ENCODE measurements around the gene PLCH1. TPM values are rescaled to one million over a fixed set of nuclear protein-coding genes. Genes with fewer than 3 reads are reported as not detected.

The PLCH1 gene
- total and polyA plus RNA-seq, 2 experiments from 2014 or later: 2.7 to 6.2 TPM

GRCh38 chr3:155481591-155481990 lies 263.3 kb downstream of the PLCH1 start:
- Histone ChIP-seq H3K27me3 (no peaks in the 10 kb centered on the region), H3K4me3 (no peak overlapping the region), H3K9me3 (ENCODE audit: low read depth) (no peaks in the 10 kb centered on the region), H3K36me3 (no peaks in the 10 kb centered on the region), H3K27ac (no peak overlapping the region), H3K4me1 (ENCODE audit: low read depth) (no peaks in the 10 kb centered on the region)
- no peak for DNase-seq (ENCODE audit: low read depth in 1 of 2, low spot score in 1 of 2)
- TF ChIP-seq CTCF (IDR thresholded peaks at IDR 0.05; ENCODE audit: low read depth, low read length): no peak

GRCh38 chr3:155481089-155481488 lies 263.8 kb downstream of the PLCH1 start:
- H3K9me3 ChIP-seq (ENCODE audit: low read depth): no peaks in the 10 kb centered on the region
- H3K36me3 ChIP-seq: no peaks in the 10 kb centered on the region
- DNase-seq (ENCODE audit: low read depth in 1 of 2, low spot score in 1 of 2): no peak
- no peak for TF ChIP-seq CTCF (IDR thresholded peaks at IDR 0.05; ENCODE audit: low read depth, low read length)
- no peaks in the 10 kb centered on the region for H3K4me1 ChIP-seq (ENCODE audit: low read depth)
- H3K27ac ChIP-seq: no peak overlapping the region
- H3K27me3 ChIP-seq: no peaks in the 10 kb centered on the region
- no peak overlapping the region for H3K4me3 ChIP-seq

- Histone ChIP-seq H3K9me3 (ENCODE audit: low read depth) (no peaks in the 10 kb centered on the region), H3K4me1 (ENCODE audit: low read depth) (no peaks in the 10 kb centered on the region), H3K27me3 (no peaks in the 10 kb centered on the region), H3K36me3 (no peaks in the 10 kb centered on the region), H3K4me3 (no peak overlapping the region), H3K27ac (no peak overlapping the region)
- TF ChIP-seq CTCF (IDR thresholded peaks at IDR 0.05; ENCODE audit: low read depth, low read length): no peak
- no peak for DNase-seq (ENCODE audit: low read depth in 1 of 2, low spot score in 1 of 2)
Measured at GRCh38 chr3:155465664-155466063, 279.2 kb downstream of the PLCH1 start.

- H3K9me3 ChIP-seq (ENCODE audit: low read depth): no peaks in the 10 kb centered on the region
- DNase-seq (ENCODE audit: low read depth in 1 of 2, low spot score in 1 of 2): no peak
- no peaks in the 10 kb centered on the region for H3K36me3 ChIP-seq
- no peak for TF ChIP-seq CTCF (IDR thresholded peaks at IDR 0.05; ENCODE audit: low read depth, low read length)
- no peaks in the 10 kb centered on the region for H3K4me1 ChIP-seq (ENCODE audit: low read depth)
- H3K27ac ChIP-seq: no peak overlapping the region
- no peaks in the 10 kb centered on the region for H3K27me3 ChIP-seq
- no peak overlapping the region for H3K4me3 ChIP-seq
Measured at GRCh38 chr3:155462672-155463071, 282.2 kb downstream of the PLCH1 start.

- TF ChIP-seq CTCF (IDR thresholded peaks at IDR 0.05; ENCODE audit: low read depth, low read length): no peak
- DNase-seq (ENCODE audit: low read depth in 1 of 2, low spot score in 1 of 2): no peak
- Histone ChIP-seq H3K27ac (no peak overlapping the region), H3K36me3 (no peaks in the 10 kb centered on the region), H3K27me3 (no peaks in the 10 kb centered on the region), H3K9me3 (ENCODE audit: low read depth) (no peaks in the 10 kb centered on the region), H3K4me1 (ENCODE audit: low read depth) (no peaks in the 10 kb centered on the region), H3K4me3 (no peak overlapping the region)
Measured at GRCh38 chr3:155457591-155457990, 287.3 kb downstream of the PLCH1 start.

GRCh38 chr3:155455765-155456164 lies 289.1 kb downstream of the PLCH1 start:
- no peak for TF ChIP-seq CTCF (IDR thresholded peaks at IDR 0.05; ENCODE audit: low read depth, low read length)
- H3K4me1 ChIP-seq (ENCODE audit: low read depth): no peaks in the 10 kb centered on the region
- no peak for DNase-seq (ENCODE audit: low read depth in 1 of 2, low spot score in 1 of 2)
- H3K27me3 ChIP-seq: no peaks in the 10 kb centered on the region
- H3K4me3 ChIP-seq: no peak overlapping the region
- no peaks in the 10 kb centered on the region for H3K9me3 ChIP-seq (ENCODE audit: low read depth)
- no peak overlapping the region for H3K27ac ChIP-seq
- no peaks in the 10 kb centered on the region for H3K36me3 ChIP-seq
